Subcutaneous abdominal adipose tissue (tissue), 5 donors: ENCODE measurements around the gene COX4I1.
A peak's percentile ranks its signal among the peaks of the same experiment; 100 is the strongest.

ENCODE experiments used
- H3K27ac ChIP-seq: one replicate; pipeline ENCODE4 v1.7.0; 2013; ENCODE audit warnings: low read depth, mild to moderate bottlenecking, inconsistent platforms, low read length, moderate library complexity
- H3K27me3 ChIP-seq, 5 donors: one replicate each; pipeline ENCODE4 v1.7.0; 2013; ENCODE audit warnings: low read length in 5 of 5, inconsistent platforms in 1 of 5; ENCODE audit not compliant: control insufficient read depth in 5 of 5, insufficient read depth in 4 of 5
- H3K36me3 ChIP-seq, 5 donors: one replicate each; pipeline ENCODE4 v1.7.0; 2013; ENCODE audit warnings: low read length in 5 of 5; ENCODE audit not compliant: control insufficient read depth in 5 of 5, insufficient read depth in 5 of 5
- H3K4me1 ChIP-seq, 5 donors: one replicate each; pipeline ENCODE4 v1.7.0; 2013; ENCODE audit warnings: low read length in 5 of 5, mild to moderate bottlenecking in 3 of 5, moderate library complexity in 1 of 5; ENCODE audit not compliant: control insufficient read depth in 5 of 5, insufficient read depth in 5 of 5
- H3K4me3 ChIP-seq, 5 donors: one replicate each; pipeline ENCODE4 v1.7.0; 2013; ENCODE audit warnings: low read length in 5 of 5, low read depth in 1 of 5
- H3K9ac ChIP-seq, 5 donors: one replicate each; pipeline ENCODE4 v1.7.0; 2013; ENCODE audit warnings: low read length in 5 of 5, mild to moderate bottlenecking in 4 of 5, moderate library complexity in 3 of 5
- H3K9me3 ChIP-seq, 5 donors: one replicate each; pipeline ENCODE4 v1.7.0; 2013; ENCODE audit warnings: low read length in 5 of 5; ENCODE audit not compliant: control insufficient read depth in 5 of 5
- donor health status: healthy.
- donor health status: healthy.
- donor health status: healthy.
- donor health status: healthy.
- donor health status: healthy.

COX4I1 gene

DNA sequence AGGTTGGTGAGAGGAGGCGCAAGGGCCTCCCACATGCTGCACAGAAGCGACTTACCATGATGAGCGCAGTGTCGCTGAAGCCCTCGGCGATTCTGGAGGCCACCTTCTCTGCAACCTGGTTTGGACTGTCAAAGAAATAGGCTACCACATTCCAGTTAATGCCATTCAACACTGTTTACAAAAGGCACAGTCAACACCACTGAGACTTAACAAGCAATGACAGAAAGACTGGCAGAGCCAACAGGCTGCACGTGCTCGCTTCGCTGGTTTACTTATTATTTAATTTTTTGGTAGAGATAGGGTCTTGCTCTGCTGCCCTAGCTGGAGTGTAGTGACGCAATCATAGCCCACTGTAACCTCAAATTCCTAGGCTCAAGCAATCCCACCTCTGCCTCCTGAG lies 18.3 kb upstream of the COX4I1 start:
- Histone ChIP-seq H3K9ac (no peak overlapping the region), H3K9me3 (no peaks in the 10 kb centered on the region), H3K4me1 (peaks cover 0 to 29% (median 7%) of the 10 kb centered on the region in 5 donors), H3K4me3 (no peak overlapping the region), H3K36me3 (peaks cover 0 to 71% (median 47%) of the 10 kb centered on the region in 5 donors), H3K27ac (no peak overlapping the region), H3K27me3 (no peaks in the 10 kb centered on the region)

DNA sequence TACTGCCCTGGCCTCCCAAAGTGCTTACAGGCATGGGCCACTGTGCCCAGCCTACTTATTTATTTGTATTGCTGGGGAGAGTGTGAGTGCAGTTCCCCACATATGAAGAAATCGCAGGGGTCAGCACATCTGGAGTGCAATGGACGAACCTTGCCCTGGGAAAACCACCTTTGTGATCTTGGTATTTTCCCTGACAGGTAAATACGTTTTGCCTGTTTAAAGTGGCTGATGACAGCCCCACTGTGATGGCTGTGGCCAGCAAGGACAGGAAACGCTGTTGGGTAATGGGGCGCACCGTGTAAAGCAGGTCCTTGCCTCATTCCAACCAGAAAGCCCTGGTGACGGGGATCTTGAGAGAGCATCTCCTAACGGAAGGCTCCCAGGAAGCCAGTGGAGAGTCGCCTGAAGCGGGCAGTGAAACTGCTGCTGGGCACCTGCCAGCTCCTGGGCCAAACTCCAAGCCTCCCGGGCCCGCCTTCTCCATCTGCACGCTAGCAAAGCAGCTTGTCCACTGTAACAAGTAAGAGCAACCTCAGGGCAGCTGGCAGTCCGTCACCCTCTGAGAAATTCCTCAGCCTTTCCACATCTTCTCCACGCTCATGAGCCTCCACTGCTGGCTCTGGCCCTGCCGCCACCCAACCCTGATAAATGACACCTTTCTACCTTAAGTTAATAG lies 17.7 kb upstream of the COX4I1 start:
- H3K27ac ChIP-seq = no peak overlapping the region
- H3K27me3 ChIP-seq = no peaks in the 10 kb centered on the region
- H3K4me1 ChIP-seq = peaks cover 0 to 29% (median 7%) of the 10 kb centered on the region in 5 donors
- no peaks in the 10 kb centered on the region for H3K9me3 ChIP-seq
- H3K36me3 ChIP-seq = peaks cover 0 to 75% (median 53%) of the 10 kb centered on the region in 5 donors
- H3K9ac ChIP-seq = no peak overlapping the region
- H3K4me3 ChIP-seq = no peak overlapping the region

DNA sequence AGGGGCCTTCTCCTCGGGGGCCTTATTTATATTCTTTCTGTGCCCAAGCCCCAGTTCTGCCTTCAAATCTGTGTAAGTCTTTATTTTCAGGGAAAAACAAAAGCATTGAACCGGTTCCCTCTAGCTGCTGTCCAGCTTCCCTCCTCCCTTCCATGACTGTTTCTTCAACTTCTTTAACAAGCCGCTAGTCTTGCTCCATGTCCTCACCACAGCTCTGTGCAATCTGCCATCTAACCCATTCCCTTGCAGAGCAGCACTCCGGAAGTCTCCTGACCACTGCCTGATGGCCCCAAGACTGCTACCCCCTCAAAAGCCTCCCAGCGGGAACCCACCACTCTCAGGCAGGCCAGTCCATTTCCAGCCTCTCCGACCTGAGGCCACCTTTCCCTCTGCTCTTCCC lies 17.0 kb upstream of the COX4I1 start:
- Histone ChIP-seq H3K27me3 (no peaks in the 10 kb centered on the region), H3K36me3 (peaks cover 0 to 75% (median 57%) of the 10 kb centered on the region in 5 donors), H3K27ac (no peak overlapping the region), H3K9me3 (no peaks in the 10 kb centered on the region), H3K9ac (peak overlapping the region in 1 of 5 donors; percentile 7), H3K4me1 (peaks cover 0 to 29% (median 7%) of the 10 kb centered on the region in 5 donors), H3K4me3 (no peak overlapping the region)

DNA sequence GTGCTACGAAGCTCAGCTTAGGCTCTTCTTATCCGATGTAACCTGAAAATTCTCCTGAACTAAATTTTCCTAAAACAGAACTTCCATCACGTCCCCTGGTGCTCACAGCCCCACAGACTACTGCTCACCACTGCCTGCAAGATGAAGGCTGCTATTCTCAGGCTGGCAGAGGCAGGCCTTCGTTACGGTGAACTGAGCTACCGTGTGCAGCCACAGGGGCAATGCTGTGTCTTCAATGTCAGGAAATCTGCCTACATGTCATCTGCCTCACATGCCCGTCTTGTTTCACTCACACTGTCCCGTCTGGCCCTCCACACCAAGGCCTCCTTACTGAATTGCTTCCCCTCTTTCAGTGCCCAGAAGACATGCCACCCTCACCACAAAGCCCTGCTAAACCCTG lies 16.1 kb upstream of the COX4I1 start:
- peaks cover 0 to 75% (median 57%) of the 10 kb centered on the region in 5 donors for H3K36me3 ChIP-seq
- no peak overlapping the region for H3K4me3 ChIP-seq
- H3K9ac ChIP-seq = no peak overlapping the region
- no peaks in the 10 kb centered on the region for H3K27me3 ChIP-seq
- peaks cover 0 to 19% (median 6%) of the 10 kb centered on the region in 5 donors for H3K4me1 ChIP-seq
- no peaks in the 10 kb centered on the region for H3K9me3 ChIP-seq
- no peak overlapping the region for H3K27ac ChIP-seq

GRCh38 chr16:85784813-85785212 lies 14.7 kb upstream of the COX4I1 start:
- Histone ChIP-seq H3K4me1 (peaks cover 0 to 15% (median 7%) of the 10 kb centered on the region in 5 donors), H3K4me3 (no peak overlapping the region), H3K27me3 (no peaks in the 10 kb centered on the region), H3K36me3 (peaks cover 0 to 69% (median 50%) of the 10 kb centered on the region in 5 donors), H3K9me3 (no peaks in the 10 kb centered on the region), H3K27ac (no peak overlapping the region), H3K9ac (no peak overlapping the region)

DNA sequence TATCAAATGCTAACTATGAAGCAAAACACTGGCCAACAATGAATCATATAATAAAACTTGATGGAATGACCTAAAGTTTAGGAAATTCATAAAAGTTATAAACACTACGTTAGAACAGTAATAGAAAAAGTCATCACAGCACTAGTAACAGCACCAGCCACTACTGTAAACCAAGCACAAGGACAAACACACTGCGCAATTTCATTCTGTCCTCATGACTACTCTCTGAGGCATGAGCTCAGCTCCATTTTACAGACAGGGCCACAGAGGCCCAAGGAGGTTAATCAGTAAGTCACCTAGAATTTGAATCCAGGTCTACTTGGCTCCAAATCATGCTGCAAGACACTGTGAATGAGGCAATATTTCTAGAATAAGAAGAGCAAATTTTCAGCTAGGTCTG lies 13.6 kb upstream of the COX4I1 start:
- Histone ChIP-seq H3K27ac (no peak overlapping the region), H3K4me3 (no peak overlapping the region), H3K27me3 (no peaks in the 10 kb centered on the region), H3K36me3 (peaks cover 0 to 58% (median 39%) of the 10 kb centered on the region in 5 donors), H3K4me1 (peaks cover 0 to 24% (median 7%) of the 10 kb centered on the region in 5 donors), H3K9me3 (no peaks in the 10 kb centered on the region), H3K9ac (no peak overlapping the region)

DNA sequence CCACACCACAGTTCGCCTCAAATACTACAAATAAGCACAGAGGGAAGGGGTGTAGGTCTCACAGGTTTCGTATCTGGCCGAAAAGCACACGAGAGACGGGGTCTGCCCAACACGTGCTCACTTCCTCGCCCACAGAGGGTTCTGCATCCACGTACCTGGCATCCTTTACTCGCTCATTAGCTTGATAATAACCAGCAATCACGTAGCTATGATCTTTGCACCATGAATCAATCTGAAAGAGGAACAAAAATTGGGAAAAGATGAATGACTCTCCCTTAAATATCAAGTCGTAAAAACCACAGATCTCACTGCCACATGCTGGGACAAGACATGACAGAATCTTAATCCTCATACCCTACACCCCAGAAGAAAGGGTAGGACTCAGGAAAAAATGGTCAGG lies 10.7 kb upstream of the COX4I1 start:
- Histone ChIP-seq H3K9ac (no peak overlapping the region), H3K4me1 (peaks cover 0 to 17% (median 0%) of the 10 kb centered on the region in 5 donors), H3K27me3 (no peaks in the 10 kb centered on the region), H3K9me3 (peaks cover 0 to 5% (median 0%) of the 10 kb centered on the region in 5 donors), H3K4me3 (no peak overlapping the region), H3K36me3 (peaks cover 0 to 68% (median 48%) of the 10 kb centered on the region in 5 donors), H3K27ac (no peak overlapping the region)

DNA sequence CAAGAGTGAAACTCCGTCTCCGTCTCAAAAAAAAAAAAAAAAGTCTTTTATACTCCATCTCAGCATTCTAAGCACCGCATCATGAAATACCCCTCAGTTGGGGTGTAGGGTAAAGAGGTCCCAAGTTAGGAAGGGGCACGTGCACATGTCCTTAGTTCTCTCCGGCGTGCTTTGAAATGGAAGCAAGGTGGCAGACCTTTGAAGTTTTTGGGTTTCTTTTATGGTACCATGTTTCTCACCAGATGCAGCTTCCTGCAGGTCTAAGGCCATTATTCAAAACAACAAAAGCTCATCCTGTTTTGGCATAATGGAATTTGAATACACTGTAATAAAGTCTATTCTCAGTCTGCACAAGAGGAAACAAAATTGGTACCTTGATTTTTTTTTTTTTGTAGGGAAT lies 9.7 kb upstream of the COX4I1 start:
- H3K9me3 ChIP-seq = peaks cover 0 to 5% (median 0%) of the 10 kb centered on the region in 5 donors
- peaks cover 0 to 19% (median 0%) of the 10 kb centered on the region in 5 donors for H3K4me1 ChIP-seq
- H3K27me3 ChIP-seq = no peaks in the 10 kb centered on the region
- peaks cover 0 to 73% (median 50%) of the 10 kb centered on the region in 5 donors for H3K36me3 ChIP-seq
- no peak overlapping the region for H3K9ac ChIP-seq
- H3K27ac ChIP-seq = no peak overlapping the region
- no peak overlapping the region for H3K4me3 ChIP-seq

DNA sequence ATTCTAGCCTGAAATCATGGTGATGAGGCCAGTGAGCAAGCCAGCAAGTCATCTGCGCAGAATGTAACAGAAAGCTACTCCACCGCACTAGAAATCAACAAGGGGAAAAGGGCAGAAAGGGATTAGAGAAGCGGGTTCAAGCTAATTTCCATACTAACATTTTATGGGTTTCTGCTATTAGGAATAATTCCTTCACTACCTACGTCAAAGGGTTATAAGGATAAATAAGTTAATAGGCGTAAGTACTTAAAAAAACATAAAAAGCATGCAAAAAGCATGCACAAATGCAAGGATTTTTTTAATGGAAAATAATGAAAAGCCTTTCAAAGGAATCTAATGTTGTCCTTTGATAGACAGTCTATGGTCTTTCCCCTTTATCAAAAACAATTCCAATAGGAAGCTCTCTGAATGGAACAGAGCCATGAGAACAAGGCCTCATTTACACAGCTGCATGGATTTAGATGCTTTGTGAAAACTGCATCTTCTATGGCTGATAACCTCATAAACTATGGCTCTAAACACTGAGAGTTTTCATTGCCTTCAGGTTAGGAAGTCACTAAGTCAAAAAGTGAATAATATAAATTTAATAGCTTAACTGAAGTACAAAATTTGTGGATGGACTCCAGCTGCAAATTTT lies 5.7 kb upstream of the COX4I1 start:
- H3K27me3 ChIP-seq = no peaks in the 10 kb centered on the region
- H3K27ac ChIP-seq = no peak overlapping the region
- H3K9me3 ChIP-seq = peaks cover 0 to 5% (median 0%) of the 10 kb centered on the region in 5 donors
- H3K9ac ChIP-seq = no peak overlapping the region
- peaks cover 6 to 52% (median 17%) of the 10 kb centered on the region in 5 donors for H3K4me1 ChIP-seq
- no peak overlapping the region for H3K4me3 ChIP-seq
- peaks cover 0 to 60% (median 41%) of the 10 kb centered on the region in 5 donors for H3K36me3 ChIP-seq

GRCh38 chr16:85794696-85795095 lies 4.8 kb upstream of the COX4I1 start:
- Histone ChIP-seq H3K9ac (no peak overlapping the region), H3K4me1 (peaks cover 6 to 49% (median 20%) of the 10 kb centered on the region in 5 donors), H3K27ac (no peak overlapping the region), H3K27me3 (no peaks in the 10 kb centered on the region), H3K36me3 (peaks cover 0 to 56% (median 37%) of the 10 kb centered on the region in 5 donors), H3K4me3 (no peak overlapping the region), H3K9me3 (peaks cover 0 to 5% (median 0%) of the 10 kb centered on the region in 5 donors)
